Measurements from ENCODE around the gene LSS. TPM values are rescaled to one million over a fixed set of nuclear protein-coding genes. Genes with fewer than 3 reads are reported as not detected.

The LSS gene
- total and polyA plus RNA-seq, 2 donors from 2014 or later: 15.8 to 24.6 TPM

GRCh38 chr21:46265736-46266525 is 37.4 kb upstream of the LSS start:
- no peaks in the 10 kb centered on the region for H3K27me3 ChIP-seq (ENCODE audit: control insufficient read depth, insufficient read depth, low read length)
- DNase-seq: no peak
- H3K27ac ChIP-seq (ENCODE audit: low read depth in 2 of 2, low read length in 2 of 2): no peak overlapping the region
- intact Hi-C loops (cut with DNase I): no loop called here
- no peak for FAIRE-seq
- no peaks in the 10 kb centered on the region for H3K9me3 ChIP-seq (ENCODE audit: control insufficient read depth in 2 of 3, insufficient read depth in 1 of 3, low read length in 3 of 3)
- TF ChIP-seq CTCF (IDR thresholded peaks at IDR 0.05; ENCODE audit: borderline replicate concordance, extremely low read depth, insufficient read depth): no peak
- no peak overlapping the region for H3K4me3 ChIP-seq (ENCODE audit: low read length in 3 of 3)
- no peak overlapping the region for H3K9ac ChIP-seq (ENCODE audit: low read length in 3 of 3)
- no peaks in the 10 kb centered on the region for H3K4me1 ChIP-seq (ENCODE audit: control insufficient read depth in 2 of 3, insufficient read depth in 2 of 3, low read depth in 1 of 3, low read length in 3 of 3)
- H3K36me3 ChIP-seq (ENCODE audit: control insufficient read depth in 2 of 3, insufficient read depth in 3 of 3, low read length in 3 of 3): peaks cover 4 to 40% (median 35%) of the 10 kb centered on the region in 3 donors

- H3K9ac ChIP-seq (ENCODE audit: low read length in 3 of 3): no peak overlapping the region
- H3K4me1 ChIP-seq (ENCODE audit: control insufficient read depth in 2 of 3, insufficient read depth in 2 of 3, low read depth in 1 of 3, low read length in 3 of 3): no peaks in the 10 kb centered on the region
- no peak overlapping the region for H3K4me3 ChIP-seq (ENCODE audit: low read length in 3 of 3)
- no peak overlapping the region for H3K27ac ChIP-seq (ENCODE audit: low read depth in 2 of 2, low read length in 2 of 2)
- intact Hi-C loops (cut with DNase I): no loop called here
- H3K36me3 ChIP-seq (ENCODE audit: control insufficient read depth in 2 of 3, insufficient read depth in 3 of 3, low read length in 3 of 3): peaks cover 4 to 40% (median 36%) of the 10 kb centered on the region in 3 donors
- FAIRE-seq (no peak), DNase-seq (no peak)
- no peaks in the 10 kb centered on the region for H3K9me3 ChIP-seq (ENCODE audit: control insufficient read depth in 2 of 3, insufficient read depth in 1 of 3, low read length in 3 of 3)
- no peaks in the 10 kb centered on the region for H3K27me3 ChIP-seq (ENCODE audit: control insufficient read depth, insufficient read depth, low read length)
- TF ChIP-seq CTCF (IDR thresholded peaks at IDR 0.05; ENCODE audit: borderline replicate concordance, extremely low read depth, insufficient read depth): no peak
Observed at GRCh38 chr21:46264690-46265144, 36.1 kb upstream of the LSS start.

GRCh38 chr21:46264046-46264689 is 35.6 kb upstream of the LSS start:
- Histone ChIP-seq H3K36me3 (ENCODE audit: control insufficient read depth in 2 of 3, insufficient read depth in 3 of 3, low read length in 3 of 3) (peaks cover 4 to 34% (median 32%) of the 10 kb centered on the region in 3 donors), H3K4me3 (ENCODE audit: low read length in 3 of 3) (no peak overlapping the region), H3K9ac (ENCODE audit: low read length in 3 of 3) (no peak overlapping the region), H3K9me3 (ENCODE audit: control insufficient read depth in 2 of 3, insufficient read depth in 1 of 3, low read length in 3 of 3) (no peaks in the 10 kb centered on the region), H3K27ac (ENCODE audit: low read depth in 2 of 2, low read length in 2 of 2) (no peak overlapping the region), H3K4me1 (ENCODE audit: control insufficient read depth in 2 of 3, insufficient read depth in 2 of 3, low read depth in 1 of 3, low read length in 3 of 3) (no peaks in the 10 kb centered on the region), H3K27me3 (ENCODE audit: control insufficient read depth, insufficient read depth, low read length) (no peaks in the 10 kb centered on the region)
- no peak for TF ChIP-seq CTCF (IDR thresholded peaks at IDR 0.05; ENCODE audit: borderline replicate concordance, extremely low read depth, insufficient read depth)
- DNase-seq (no peak), FAIRE-seq (no peak)
- intact Hi-C loops (cut with DNase I): no loop called here

Measured in kidney (tissue), 14 donors.